Stimulated activated CD8-positive, alpha-beta memory T cell treated with anti-CD3 and anti-CD28 coated beads, Interleukin-12 subunit alpha, Interleukin-12 subunit beta, amount 100 ng/mL, for 24 hours (primary cell): ENCODE results near the gene TIMM10.
A peak's percentile ranks its signal among the peaks of the same experiment; 100 is the strongest.
"Not testable (repeated sequence)": the region's sequence is repeated elsewhere in the genome, so short reads cannot be mapped to it uniquely, and the experiment has no call there.

Experiments used
- DNase-seq: peaks from one replicate; pipeline ENCODE4 v3.0.0-alpha.2; 2020; ENCODE audit errors: extremely low read depth

TIMM10 gene

GRCh38 chr11:57542582-57542981 is 12.0 kb upstream of the TIMM10 start:
- DNase-seq: no peak

- DNase-seq: no peak
Observed at GRCh38 chr11:57541169-57541568, 10.6 kb upstream of the TIMM10 start.

GRCh38 chr11:57539342-57539741 is 8.8 kb upstream of the TIMM10 start:
- DNase-seq: no peak

GRCh38 chr11:57536947-57537619 is 6.5 kb upstream of the TIMM10 start, which contains the start of gene SMTNL1:
Gene SMTNL1, plus strand, starts transcription at chr11:57537595. Its CDS starts 5,048 bp downstream, at chr11:57542643.
- no peak for DNase-seq

GRCh38 chr11:57534449-57534848 is 3.9 kb upstream of the TIMM10 start:
- not testable (repeated sequence) for DNase-seq

GRCh38 chr11:57530215-57530595 is 349 bp downstream of the TIMM10 start:
- no peak for DNase-seq

- DNase-seq: no peak
Observed at GRCh38 chr11:57529012-57529411, 1.5 kb downstream of the TIMM10 start.

GRCh38 chr11:57527056-57527631 is 3.4 kb downstream of the TIMM10 start:
- DNase-seq: peak; percentile 39

GRCh38 chr11:57523419-57523818 is 7.1 kb downstream of the TIMM10 start:
- DNase-seq: no peak

GRCh38 chr11:57521116-57521515 is 9.4 kb downstream of the TIMM10 start:
- DNase-seq: no peak

GRCh38 chr11:57516061-57516443 is 14.5 kb downstream of the TIMM10 start:
- no peak for DNase-seq

- no peak for DNase-seq
Observed at GRCh38 chr11:57515332-57516060, 15.1 kb downstream of the TIMM10 start, which contains the start of gene SLC43A1. Gene SLC43A1, minus strand, starts transcription at chr11:57515702. Its CDS starts 1,591 bp downstream, at chr11:57514111.

- DNase-seq: no peak
Observed at GRCh38 chr11:57514538-57515331, 15.8 kb downstream of the TIMM10 start.

GRCh38 chr11:57513911-57514537 is 16.5 kb downstream of the TIMM10 start:
- no peak for DNase-seq

GRCh38 chr11:57513452-57513795 is 17.1 kb downstream of the TIMM10 start:
- DNase-seq: no peak

GRCh38 chr11:57512646-57513451 is 17.7 kb downstream of the TIMM10 start:
- DNase-seq: no peak

GRCh38 chr11:57511741-57512430 is 18.7 kb downstream of the TIMM10 start:
- no peak for DNase-seq

GRCh38 chr11:57508341-57509170 is 22.0 kb downstream of the TIMM10 start:
- DNase-seq: no peak

- no peak for DNase-seq
Observed at GRCh38 chr11:57506522-57506921, 24.0 kb downstream of the TIMM10 start.
